ENCODE results near the gene B4GALNT4.
"Not testable (repeated sequence)": the region's sequence is repeated elsewhere in the genome, so short reads cannot be mapped to it uniquely, and the experiment has no call there.

The B4GALNT4 gene

GRCh38 chr11:394034-394857 lies 24.9 kb downstream of the B4GALNT4 start, which contains the start of gene PKP3:
TSS of gene PKP3 (plus strand) at chr11:394209. CDS start at chr11:394293, 84 bp downstream.
- DNase-seq = no peak

GRCh38 chr11:394858-395655 lies 25.8 kb downstream of the B4GALNT4 start:
- no peak for DNase-seq

GRCh38 chr11:395866-396265 lies 26.6 kb downstream of the B4GALNT4 start:
- no peak for DNase-seq

GRCh38 chr11:396511-396947 lies 27.2 kb downstream of the B4GALNT4 start:
- no peak for DNase-seq

- DNase-seq = peak; percentile 55
Observed at GRCh38 chr11:396948-397548, 27.7 kb downstream of the B4GALNT4 start.

GRCh38 chr11:398826-399225 lies 29.5 kb downstream of the B4GALNT4 start:
- DNase-seq = no peak

- DNase-seq = no peak
Observed at GRCh38 chr11:399731-400211, 30.5 kb downstream of the B4GALNT4 start.

GRCh38 chr11:400241-400689 lies 31.0 kb downstream of the B4GALNT4 start:
- no peak for DNase-seq

GRCh38 chr11:401196-401595 lies 31.9 kb downstream of the B4GALNT4 start:
- DNase-seq = not testable (repeated sequence)

GRCh38 chr11:403021-403760 lies 33.9 kb downstream of the B4GALNT4 start:
- DNase-seq = no peak

- no peak for DNase-seq
Observed at GRCh38 chr11:403761-404431, 34.6 kb downstream of the B4GALNT4 start.

GRCh38 chr11:404551-405264 lies 35.4 kb downstream of the B4GALNT4 start:
- DNase-seq = no peak

- DNase-seq = no peak
Observed at GRCh38 chr11:405323-405953, 36.1 kb downstream of the B4GALNT4 start.

GRCh38 chr11:405954-406795 lies 36.9 kb downstream of the B4GALNT4 start:
- no peak for DNase-seq

GRCh38 chr11:406796-407650 lies 37.7 kb downstream of the B4GALNT4 start:
- DNase-seq = peak; percentile 92

- no peak for DNase-seq
Observed at GRCh38 chr11:407651-408123, 38.4 kb downstream of the B4GALNT4 start.

GRCh38 chr11:408154-409007 lies 39.1 kb downstream of the B4GALNT4 start:
- no peak for DNase-seq
